Loucy (cell line): ENCODE data around the gene APLP2.
"Not testable (repeated sequence)": the region's sequence is repeated elsewhere in the genome, so short reads cannot be mapped to it uniquely, and the experiment has no call there.

Experiments used
- CTCF ChIP-seq: fragments of 200-600 bp; sonication (generic); conservative IDR thresholded peaks from 2 replicates; pipeline ENCODE4 v1.5.1; 2014; ENCODE audit warnings: mild to moderate bottlenecking, antibody characterized with exemption, low read length
- EZH2phosphoT487 ChIP-seq: fragments of 200-600 bp; IDR thresholded peaks from 2 replicates; pipeline ENCODE4 v1.6.1; 2018; ENCODE audit warnings: antibody characterized with exemption, mild to moderate bottlenecking, moderate library complexity, borderline replicate concordance

GRCh38 chr11:130021606-130022005 is 48.1 kb upstream of the APLP2 start:
- not testable (repeated sequence) for TF ChIP-seq CTCF, EZH2phosphoT487
